GM12878 (cell line): ENCODE measurements around the gene PPP2R3A. TPM values are rescaled to one million over a fixed set of nuclear protein-coding genes. Genes with fewer than 3 reads are reported as not detected.

ENCODE experiments used
- ATAC-seq: fragments of 200-7000 bp; cut with Tn5 transposase; 3 replicates; pipeline ENCODE4 v1.9.1; 2020; ENCODE audit warnings: mild to moderate bottlenecking, moderate library complexity
- BruUV-seq: library from RNA; stranded (reverse); fragments of 400-500 nt; replicated peaks from 2 replicates; lab custom pipeline; 2021; lab: Mats Ljungman, UMichigan
- CTCF ChIA-PET: fragments of 300-600 bp; sonication (Branson Sonifier 250); formaldehyde crosslinking; extraction: SDS; loops from one replicate; lab custom pipeline; 2021; ENCODE audit warnings: inconsistent platforms; lab: Yijun Ruan, JAX
- POLR2A ChIA-PET: fragments of 350-600 bp; formaldehyde crosslinking; extraction: SDS; loops from one replicate; lab custom pipeline; 2021; ENCODE audit warnings: inconsistent platforms; lab: Charles Lee
- RAD21 ChIA-PET: fragments of 300-600 bp; sonication (Branson Sonifier 250); formaldehyde crosslinking; loops from one replicate; lab custom pipeline; 2023; ENCODE audit warnings: antibody characterized with exemption; ENCODE audit not compliant: unreplicated experiment; lab: Charles Lee
- SMC1A ChIA-PET: fragments of 300-600 bp; sonication (Branson Sonifier 250); formaldehyde crosslinking; loops from one replicate; lab custom pipeline; 2023; ENCODE audit not compliant: unreplicated experiment, uncharacterized antibody; lab: Charles Lee
- DNase-seq: peaks from one replicate; pipeline ENCODE4 v3.0.0-alpha.2; 2011; ENCODE audit warnings: low read depth, low spot score
- FAIRE-seq: peaks from 3 replicates; lab custom pipeline; 2011; peaks lifted over from hg19 to GRCh38; lab: Jason Lieb, UNC
- H2AFZ ChIP-seq: 2 replicates; pipeline ENCODE4 v1.6.0; 2011; ENCODE audit warnings: low read depth, low read length, control low read depth; ENCODE audit not compliant: control insufficient read depth
- H3K27ac ChIP-seq: 2 replicates; pipeline ENCODE4 v1.5.1; 2011; ENCODE audit warnings: control low read depth; ENCODE audit not compliant: control insufficient read depth, insufficient read depth
- H3K27me3 ChIP-seq, 2 experiments: replicated peaks in 1 of 2; 2 replicates each; pipeline versions ENCODE4 v1.6.0 to v1.6.1; 2011; ENCODE audit warnings: low read length in 1 of 2; ENCODE audit not compliant: control insufficient read depth in 2 of 2, insufficient read depth in 2 of 2
- H3K36me3 ChIP-seq, 2 experiments: 2 replicates each; pipeline ENCODE4 v1.5.1; 2011; ENCODE audit warnings: low read length in 1 of 2; ENCODE audit not compliant: control insufficient read depth in 2 of 2, insufficient read depth in 2 of 2
- H3K4me1 ChIP-seq: 2 replicates; pipeline ENCODE4 v1.6.1; 2011; ENCODE audit warnings: mild to moderate bottlenecking, low read length, moderate library complexity, mixed read lengths; ENCODE audit not compliant: control insufficient read depth, insufficient read depth
- H3K4me2 ChIP-seq: 2 replicates; pipeline ENCODE4 v1.6.0; 2011; ENCODE audit warnings: control low read depth; ENCODE audit not compliant: control insufficient read depth, insufficient read depth
- H3K4me3 ChIP-seq: fragments of 200-600 bp; sonication (generic); 2 replicates; pipeline ENCODE4 v1.5.1; 2016
- H3K79me2 ChIP-seq: 2 replicates; pipeline ENCODE4 v1.6.0; 2011; ENCODE audit warnings: low read length; ENCODE audit not compliant: control insufficient read depth, insufficient read depth
- H3K9ac ChIP-seq: 2 replicates; pipeline ENCODE4 v1.8.0; 2011; ENCODE audit warnings: low read length, control low read depth, mixed read lengths; ENCODE audit not compliant: control insufficient read depth, insufficient read depth
- H3K9me3 ChIP-seq: replicated peaks from 3 replicates; pipeline ENCODE4 v1.5.1; 2011; ENCODE audit warnings: mild to moderate bottlenecking, low read length; ENCODE audit not compliant: control insufficient read depth, insufficient read depth
- H4K20me1 ChIP-seq: 2 replicates; pipeline ENCODE4 v1.6.0; 2011; ENCODE audit not compliant: control insufficient read depth, insufficient read depth
- RAD21 ChIP-seq: IDR thresholded peaks from 2 replicates; pipeline ENCODE4 v1.6.1; 2011; ENCODE audit warnings: mild to moderate bottlenecking, low read depth, low read length, moderate library complexity; ENCODE audit not compliant: insufficient read depth
- SMC3 ChIP-seq: IDR thresholded peaks from 2 replicates; pipeline ENCODE4 v1.6.1; 2011; ENCODE audit warnings: low read length, improper control_type of control experiment, borderline replicate concordance
- ZNF384 ChIP-seq: IDR thresholded peaks from 2 replicates; pipeline ENCODE4 v1.6.1; 2012; ENCODE audit warnings: low read depth, mild to moderate bottlenecking, low read length, improper control_type of control experiment, borderline replicate concordance
- WGBS: methylation state at CpG from one replicate; pipeline ENCODE4 v1.1.6; 2016; ENCODE audit warnings: low lambda C conversion rate; ENCODE audit not compliant: insufficient replicate concordance, insufficient coverage; ENCODE audit errors: missing lambda C conversion rate; 5-methylcytosine and 5-hydroxymethylcytosine counted together
- in situ Hi-C: fragments of 300-500 bp; cut with MboI; formaldehyde crosslinking; loops from 9 replicates; pipeline ENCODE4 v1.14.3; 2018; ENCODE audit warnings: mixed read lengths
- intact Hi-C: fragments of 100-400 bp; cut with micrococcal nuclease; formaldehyde crosslinking; loops from one replicate; pipeline ENCODE4 v1.14.2; 2022; ENCODE audit not compliant: unreplicated experiment
- polyA plus RNA-seq, 11 experiments: library from polyadenylated mRNA; depleted of rRNA in 4 of 11; unstranded in 6 of 11; stranded (reverse) in 5 of 11; fragments of >200 nt; fragmentation: Nextera tagmentation in 4 of 11; fragmentation: Illumina TruSeq in 1 of 11; extraction: Ambion mirVana in 4 of 11; extraction: Trizol in 1 of 11; gene quantifications; 1 replicate in 1 of 11; 2 replicates in 10 of 11; pipeline versions ENCODE4 v1.2.1 to v1.2.3, GENCODE V29; 2011 to 2016; ENCODE audit warnings: inconsistent platforms in 2 of 11, missing spikeins in 2 of 11, low read depth in 1 of 11
- total RNA-seq, 4 experiments: library from RNA; depleted of rRNA in 3 of 4; stranded (reverse); fragments of >200 nt in 3 of 4; fragmentation: Illumina TruSeq in 1 of 4; extraction: Trizol in 1 of 4; gene quantifications; 2 replicates each; pipeline versions ENCODE4 v1.2.1 to v1.2.3, GENCODE V29; 2013 to 2021
- TF ChIP-seq, protein P1 (sequence below), 3 experiments: IDR thresholded peaks in 2 of 3; conservative IDR thresholded peaks in 1 of 3; 2 replicates each; pipeline ENCODE4 v1.5.1; 2011; ENCODE audit warnings: low read depth in 3 of 3, low read length in 3 of 3, mild to moderate bottlenecking in 3 of 3, control low read depth in 2 of 3, moderate library complexity in 2 of 3, inconsistent platforms in 1 of 3, mixed read lengths in 1 of 3; ENCODE audit not compliant: control insufficient read depth in 2 of 3, insufficient read depth in 1 of 3; ENCODE audit errors: extremely low read depth in 1 of 3
- TF ChIP-seq, protein P2 (sequence below): fragments of 450-650 bp; IDR thresholded peaks from 2 replicates; pipeline ENCODE4 v1.6.1; 2014; ENCODE audit warnings: mild to moderate bottlenecking

PPP2R3A gene
- total and polyA plus RNA-seq, 10 of the 15 experiments (the other 5 are each of a cell fraction or from before 2014, with no cell fraction given), result under 0.01 to 0.16 (median 0.06) TPM; not detected in 5

DNA sequence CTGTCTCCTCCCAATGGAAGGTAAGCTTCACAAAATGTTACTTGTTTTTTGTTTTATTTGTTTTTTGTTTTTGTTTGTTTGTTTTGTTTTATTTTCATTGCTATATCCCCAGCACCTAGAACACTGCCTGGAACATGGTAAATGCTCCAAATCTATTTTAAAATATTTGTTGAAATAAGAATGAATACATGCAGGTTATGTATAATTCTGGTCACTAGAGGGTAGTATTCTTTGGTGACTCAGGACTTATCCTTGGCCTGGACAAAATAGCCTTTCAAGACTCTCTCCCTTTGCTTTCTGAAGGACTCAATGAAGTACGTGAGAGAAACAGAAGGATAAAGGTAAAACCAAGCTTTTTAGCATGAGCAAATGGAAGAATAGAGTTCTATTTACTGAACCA is 46.9 kb upstream of the PPP2R3A start:
- no peak overlapping the region for H3K4me2 ChIP-seq
- 0% methylated on average over 1 of the region's 1 CpG for WGBS
- DNase-seq, result no peak
- POLR2A ChIA-PET, result no interaction called here
- no peak overlapping the region for H3K9ac ChIP-seq
- no peak overlapping the region for H3K27ac ChIP-seq
- peak; percentile 32; the same call in 1 of the 3 replicates for ATAC-seq
- in situ Hi-C loops (no loop called here), intact Hi-C loops (loop anchor here (2.0 kb wide), 1 partner anchor 124 kb away; no protein-coding TSS in a partner anchor)
- TF ChIP-seq, protein P1, sequence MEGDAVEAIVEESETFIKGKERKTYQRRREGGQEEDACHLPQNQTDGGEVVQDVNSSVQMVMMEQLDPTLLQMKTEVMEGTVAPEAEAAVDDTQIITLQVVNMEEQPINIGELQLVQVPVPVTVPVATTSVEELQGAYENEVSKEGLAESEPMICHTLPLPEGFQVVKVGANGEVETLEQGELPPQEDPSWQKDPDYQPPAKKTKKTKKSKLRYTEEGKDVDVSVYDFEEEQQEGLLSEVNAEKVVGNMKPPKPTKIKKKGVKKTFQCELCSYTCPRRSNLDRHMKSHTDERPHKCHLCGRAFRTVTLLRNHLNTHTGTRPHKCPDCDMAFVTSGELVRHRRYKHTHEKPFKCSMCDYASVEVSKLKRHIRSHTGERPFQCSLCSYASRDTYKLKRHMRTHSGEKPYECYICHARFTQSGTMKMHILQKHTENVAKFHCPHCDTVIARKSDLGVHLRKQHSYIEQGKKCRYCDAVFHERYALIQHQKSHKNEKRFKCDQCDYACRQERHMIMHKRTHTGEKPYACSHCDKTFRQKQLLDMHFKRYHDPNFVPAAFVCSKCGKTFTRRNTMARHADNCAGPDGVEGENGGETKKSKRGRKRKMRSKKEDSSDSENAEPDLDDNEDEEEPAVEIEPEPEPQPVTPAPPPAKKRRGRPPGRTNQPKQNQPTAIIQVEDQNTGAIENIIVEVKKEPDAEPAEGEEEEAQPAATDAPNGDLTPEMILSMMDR (IDR thresholded peaks at IDR 0.05 in 2 of 3, conservative IDR thresholded peaks at IDR 0.05 in 1 of 3; ENCODE audit: control insufficient read depth in 2 of 3, extremely low read depth in 1 of 3, insufficient read depth in 1 of 3, low read depth in 3 of 3, low read length in 3 of 3), result peak in 2 of 3 experiments; percentile 16 to 24; a peak in 1 of 6 replicates
- TF ChIP-seq SMC3 (peak; percentile 12; the same call in 1 of the 2 replicates), ZNF384 (no peak), RAD21 (0 out of 2 replicates have a peak, but pooled peaks have one; percentile 29)
- TF ChIP-seq, protein P2, sequence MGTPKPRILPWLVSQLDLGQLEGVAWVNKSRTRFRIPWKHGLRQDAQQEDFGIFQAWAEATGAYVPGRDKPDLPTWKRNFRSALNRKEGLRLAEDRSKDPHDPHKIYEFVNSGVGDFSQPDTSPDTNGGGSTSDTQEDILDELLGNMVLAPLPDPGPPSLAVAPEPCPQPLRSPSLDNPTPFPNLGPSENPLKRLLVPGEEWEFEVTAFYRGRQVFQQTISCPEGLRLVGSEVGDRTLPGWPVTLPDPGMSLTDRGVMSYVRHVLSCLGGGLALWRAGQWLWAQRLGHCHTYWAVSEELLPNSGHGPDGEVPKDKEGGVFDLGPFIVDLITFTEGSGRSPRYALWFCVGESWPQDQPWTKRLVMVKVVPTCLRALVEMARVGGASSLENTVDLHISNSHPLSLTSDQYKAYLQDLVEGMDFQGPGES, result no peak
- no peak overlapping the region for H3K4me3 ChIP-seq
- no peaks in the 10 kb centered on the region for H4K20me1 ChIP-seq
- no peaks in the 10 kb centered on the region for H3K4me1 ChIP-seq
- no peaks in the 10 kb centered on the region; a peak in 1 of 4 replicates for H3K27me3 ChIP-seq
- RAD21 ChIA-PET, result no interaction called here
- no TSS peak for BruUV-seq
- CTCF ChIA-PET, result interaction anchor here (0.7 to 3.8 kb wide), 3 partner anchors 83 to 131 kb away, joined by 3 to 18 read pairs (median 3); no protein-coding TSS in a partner anchor
- no peak overlapping the region for H2AFZ ChIP-seq
- H3K36me3 ChIP-seq, result no peaks in the 10 kb centered on the region
- no peak for FAIRE-seq
- H3K79me2 ChIP-seq, result no peaks in the 10 kb centered on the region
- no peaks in the 10 kb centered on the region for H3K9me3 ChIP-seq
- SMC1A ChIA-PET, result no interaction called here
